ENCODE measurements around the gene FAM24B.
"Not testable (repeated sequence)": the region's sequence is repeated elsewhere in the genome, so short reads cannot be mapped to it uniquely, and the experiment has no call there.

Gene FAM24B

GRCh38 chr10:122879339-122880273 is at the start of gene FAM24B:
Gene FAM24B (minus strand): TSS chr10:122879581. CDS start chr10:122850515, 29,066 bp downstream.
- DNase-seq, result peak; percentile 97

GRCh38 chr10:122915700-122916099 is 36.3 kb upstream of the FAM24B start:
- no peak for DNase-seq

GRCh38 chr10:122911889-122912484 is 32.6 kb upstream of the FAM24B start:
- peak; percentile 33 for DNase-seq

GRCh38 chr10:122910310-122910709 is 30.9 kb upstream of the FAM24B start, which contains the start of gene FAM24A:
Gene FAM24A (plus strand): TSS chr10:122910610. CDS start chr10:122911635, 1,025 bp downstream.
- DNase-seq, result no peak

- not testable (repeated sequence) for DNase-seq
Observed at GRCh38 chr10:122903861-122904260, 24.5 kb upstream of the FAM24B start.

- DNase-seq, result no peak
Observed at GRCh38 chr10:122894261-122894944, 15.0 kb upstream of the FAM24B start.

- no peak for DNase-seq
Observed at GRCh38 chr10:122884166-122884565, 4.8 kb upstream of the FAM24B start.

GRCh38 chr10:122882766-122883165 is 3.4 kb upstream of the FAM24B start:
- DNase-seq, result no peak

- peak; percentile 20 for DNase-seq
Observed at GRCh38 chr10:122878799-122879338, 512 bp downstream of the FAM24B start.

- no peak for DNase-seq
Observed at GRCh38 chr10:122877264-122877663, 2.1 kb downstream of the FAM24B start.

- DNase-seq, result no peak
Observed at GRCh38 chr10:122876467-122876855, 2.9 kb downstream of the FAM24B start.

- DNase-seq, result no peak
Observed at GRCh38 chr10:122875843-122876466, 3.4 kb downstream of the FAM24B start.

- not testable (repeated sequence) for DNase-seq
Observed at GRCh38 chr10:122871947-122872346, 7.4 kb downstream of the FAM24B start.

GRCh38 chr10:122868768-122869167 is 10.6 kb downstream of the FAM24B start:
- DNase-seq, result not testable (repeated sequence)

GRCh38 chr10:122866757-122867482 is 12.5 kb downstream of the FAM24B start:
- DNase-seq, result not testable (repeated sequence)

GRCh38 chr10:122864901-122865300 is 14.5 kb downstream of the FAM24B start:
- DNase-seq, result no peak

GRCh38 chr10:122864194-122864592 is 15.2 kb downstream of the FAM24B start:
- no peak for DNase-seq

- DNase-seq, result no peak
Observed at GRCh38 chr10:122863216-122864193, 15.9 kb downstream of the FAM24B start.

- DNase-seq, result no peak
Observed at GRCh38 chr10:122861711-122862161, 17.6 kb downstream of the FAM24B start.

GRCh38 chr10:122859527-122859926 is 19.9 kb downstream of the FAM24B start:
- no peak for DNase-seq
